Liver (tissue), 3 donors: ENCODE measurements around the gene TMEM184A.

Experiments used
- ATF3 ChIP-seq: IDR thresholded peaks from 2 replicates; pipeline ENCODE4 v1.6.1; 2016; ENCODE audit warnings: antibody characterized with exemption
- CTCF ChIP-seq: fragments of 150-350 bp; IDR thresholded peaks from 2 replicates; pipeline ENCODE4 v1.5.1; 2017; ENCODE audit warnings: improper control_type of control experiment, low read depth, low read length; ENCODE audit not compliant: missing input control
- JUND ChIP-seq, 2 donors: IDR thresholded peaks; 2 replicates each; pipeline ENCODE4 v1.6.1; 2016; ENCODE audit warnings: antibody characterized with exemption in 2 of 2
- MAX ChIP-seq: IDR thresholded peaks from 2 replicates; pipeline ENCODE4 v1.6.1; 2016; ENCODE audit warnings: antibody characterized with exemption
- donor health status: healthy.
- donor health status: healthy.

GRCh38 chr7:1532456-1533254, 23.4 kb downstream of the TMEM184A start:
- TF ChIP-seq ATF3 (peak; percentile 93), CTCF (no peak), JUND (IDR thresholded peaks at IDR 0.05) (peak; percentile 99), MAX (peak; percentile 73)
